Brain microvascular endothelial cell (primary cell): Measurements from ENCODE around the gene CDC42SE2.

Experiments
- DNase-seq: peaks from one replicate; pipeline ENCODE4 v3.0.0-alpha.2; 2020
- H3K27ac ChIP-seq: fragments of 250-450 bp; sonication (Bioruptor Pico); 2 replicates; pipeline ENCODE4 v1.5.1; 2020; ENCODE audit warnings: mild to moderate bottlenecking, moderate library complexity
- H3K27me3 ChIP-seq: fragments of 250-450 bp; sonication (Bioruptor Pico); replicated peaks from 2 replicates; pipeline ENCODE4 v1.5.1; 2020; ENCODE audit warnings: mild to moderate bottlenecking
- H3K36me3 ChIP-seq: fragments of 250-450 bp; sonication (Bioruptor Pico); replicated peaks from 2 replicates; pipeline ENCODE4 v1.5.1; 2020; ENCODE audit warnings: mild to moderate bottlenecking
- H3K4me3 ChIP-seq: 2 replicates; pipeline ENCODE4 v1.5.1; 2011; ENCODE audit warnings: low read depth, mild to moderate bottlenecking, control low read depth, low read length, moderate library complexity
- in situ Hi-C: cut with HindIII; loops from 2 replicates; pipeline ENCODE4 v1.10.0; 2017; ENCODE audit warnings: low sequenced_read_pairs, low pct_ligation_motif_present
- TF ChIP-seq, protein P1 (sequence below): IDR thresholded peaks from 2 replicates; pipeline ENCODE4 v1.5.1; 2011; ENCODE audit warnings: low read depth, mild to moderate bottlenecking, moderate library complexity, low read length, control low read depth, inconsistent platforms; ENCODE audit errors: missing control alignments

CDC42SE2 gene

GRCh38 chr5:131363811-131364506, 100.1 kb downstream of the CDC42SE2 start:
- H3K27ac ChIP-seq: no peak overlapping the region
- in situ Hi-C loops: no loop called here

DNA sequence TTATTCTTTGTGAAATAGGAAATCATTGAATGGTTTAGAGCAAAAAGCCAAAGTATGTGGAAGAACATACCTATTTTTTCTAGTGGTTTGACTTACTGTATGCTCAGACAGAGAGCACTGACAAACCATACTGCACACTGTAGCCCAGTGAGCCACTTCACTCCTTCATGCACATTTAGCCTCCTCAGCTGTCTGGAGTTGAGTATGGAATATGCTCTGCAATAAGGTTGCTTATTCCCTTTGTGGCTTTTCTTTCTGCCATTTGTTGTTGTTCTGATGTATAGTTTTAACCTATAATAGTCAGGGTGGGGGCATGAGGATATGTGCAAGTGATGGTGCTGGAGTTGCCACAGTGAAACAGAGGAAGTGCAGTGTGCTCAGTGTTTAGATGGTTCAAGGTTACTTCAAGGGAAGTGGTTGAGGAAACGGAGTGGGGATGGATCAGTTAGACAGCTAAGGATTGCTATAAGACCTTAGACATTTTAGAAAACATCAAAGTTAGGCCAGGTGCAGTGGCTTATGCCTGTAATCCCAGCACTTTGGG, 100.7 kb downstream of the CDC42SE2 start:
- TF ChIP-seq, protein P1, sequence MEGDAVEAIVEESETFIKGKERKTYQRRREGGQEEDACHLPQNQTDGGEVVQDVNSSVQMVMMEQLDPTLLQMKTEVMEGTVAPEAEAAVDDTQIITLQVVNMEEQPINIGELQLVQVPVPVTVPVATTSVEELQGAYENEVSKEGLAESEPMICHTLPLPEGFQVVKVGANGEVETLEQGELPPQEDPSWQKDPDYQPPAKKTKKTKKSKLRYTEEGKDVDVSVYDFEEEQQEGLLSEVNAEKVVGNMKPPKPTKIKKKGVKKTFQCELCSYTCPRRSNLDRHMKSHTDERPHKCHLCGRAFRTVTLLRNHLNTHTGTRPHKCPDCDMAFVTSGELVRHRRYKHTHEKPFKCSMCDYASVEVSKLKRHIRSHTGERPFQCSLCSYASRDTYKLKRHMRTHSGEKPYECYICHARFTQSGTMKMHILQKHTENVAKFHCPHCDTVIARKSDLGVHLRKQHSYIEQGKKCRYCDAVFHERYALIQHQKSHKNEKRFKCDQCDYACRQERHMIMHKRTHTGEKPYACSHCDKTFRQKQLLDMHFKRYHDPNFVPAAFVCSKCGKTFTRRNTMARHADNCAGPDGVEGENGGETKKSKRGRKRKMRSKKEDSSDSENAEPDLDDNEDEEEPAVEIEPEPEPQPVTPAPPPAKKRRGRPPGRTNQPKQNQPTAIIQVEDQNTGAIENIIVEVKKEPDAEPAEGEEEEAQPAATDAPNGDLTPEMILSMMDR: no peak
- in situ Hi-C loops: no loop called here
- no peaks in the 10 kb centered on the region for H3K36me3 ChIP-seq
- no peak overlapping the region for H3K4me3 ChIP-seq
- no peak for DNase-seq
- H3K27me3 ChIP-seq: no peaks in the 10 kb centered on the region
- H3K27ac ChIP-seq: no peak overlapping the region

More at GRCh38 chr5:131363811-131364506, 100.1 kb downstream of the CDC42SE2 start:
- H3K4me3 ChIP-seq: no peak overlapping the region
- TF ChIP-seq, protein P1: no peak
- no peaks in the 10 kb centered on the region for H3K27me3 ChIP-seq
- no peaks in the 10 kb centered on the region for H3K36me3 ChIP-seq
- DNase-seq: no peak

DNA sequence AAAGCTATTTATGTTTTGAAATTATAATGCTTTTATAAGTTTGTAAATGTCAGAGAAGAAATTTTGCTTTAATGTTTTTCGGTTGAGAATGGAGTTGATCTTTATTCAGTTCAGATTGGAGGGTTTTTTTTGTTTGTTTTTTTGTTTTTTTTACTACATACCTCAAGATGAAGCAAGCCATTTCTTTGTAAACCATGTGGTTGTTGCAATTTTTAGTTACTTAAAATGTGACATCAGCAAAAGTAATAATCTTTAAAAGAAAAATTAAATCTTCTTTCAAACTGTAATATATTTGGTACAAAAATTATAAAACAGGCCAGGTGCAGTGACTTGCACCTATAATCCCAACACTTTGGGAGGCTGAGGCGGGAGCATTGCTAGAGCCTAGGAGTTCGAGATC, 102.6 kb downstream of the CDC42SE2 start:
- Histone ChIP-seq H3K27me3 (no peaks in the 10 kb centered on the region), H3K27ac (no peak overlapping the region), H3K36me3 (no peaks in the 10 kb centered on the region), H3K4me3 (no peak overlapping the region)
- no peak for DNase-seq
- in situ Hi-C loops: no loop called here
- TF ChIP-seq, protein P1: no peak

GRCh38 chr5:131367219-131367860, 103.5 kb downstream of the CDC42SE2 start:
- in situ Hi-C loops: no loop called here
- TF ChIP-seq, protein P1: no peak
- Histone ChIP-seq H3K27me3 (no peaks in the 10 kb centered on the region), H3K4me3 (no peak overlapping the region), H3K27ac (no peak overlapping the region), H3K36me3 (no peaks in the 10 kb centered on the region)
- DNase-seq: no peak

DNA sequence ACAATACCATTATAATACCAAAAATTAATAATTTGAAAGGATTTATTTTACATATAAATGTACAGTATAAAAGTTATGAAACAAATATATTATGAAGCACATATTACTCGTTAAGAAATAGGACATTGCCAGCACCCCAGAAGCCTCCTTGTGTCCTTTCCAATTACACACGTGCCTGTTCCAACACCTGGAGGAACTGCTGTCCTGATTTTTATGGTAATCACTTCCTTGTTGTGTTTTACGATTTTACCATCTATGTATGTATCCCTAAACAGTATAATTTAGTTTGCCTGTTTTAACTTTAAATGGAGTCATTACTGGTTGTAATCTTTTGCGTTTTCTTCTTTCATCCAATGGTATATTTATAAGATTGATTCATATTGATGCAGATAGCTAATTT, 105.0 kb downstream of the CDC42SE2 start:
- TF ChIP-seq, protein P1: no peak
- Histone ChIP-seq H3K27me3 (no peaks in the 10 kb centered on the region), H3K36me3 (no peaks in the 10 kb centered on the region), H3K27ac (no peak overlapping the region), H3K4me3 (no peak overlapping the region)
- in situ Hi-C loops: no loop called here
- no peak for DNase-seq
